ENCODE measurements around the gene IFI44L. TPM values are rescaled to one million over a fixed set of nuclear protein-coding genes. Genes with fewer than 3 reads are reported as not detected.

Gene IFI44L
- total RNA-seq, 2 experiments from 2014 or later = 19.5 to 23.9 TPM

- no peaks in the 10 kb centered on the region for H3K36me3 Mint-ChIP-seq (ENCODE audit: low read depth)
- no peak overlapping the region for H3K27ac ChIP-seq (ENCODE audit: low read depth in 1 of 2, low read length in 2 of 2)
- H3K27ac Mint-ChIP-seq = no peak overlapping the region
- no peak overlapping the region for H3K4me3 ChIP-seq (ENCODE audit: low read length)
- H3K27me3 ChIP-seq (ENCODE audit: control insufficient read depth in 1 of 2, insufficient read depth in 2 of 2, low read length in 2 of 2) = no peaks in the 10 kb centered on the region
- DNase-seq = no peak
- no peaks in the 10 kb centered on the region for H3K36me3 ChIP-seq (ENCODE audit: insufficient read depth, low read length)
- no peaks in the 10 kb centered on the region for H3K9me3 Mint-ChIP-seq
- H3K4me1 ChIP-seq (ENCODE audit: insufficient read depth, low read length) = no peaks in the 10 kb centered on the region
- no peaks in the 10 kb centered on the region for H3K4me1 Mint-ChIP-seq (ENCODE audit: low read depth)
- ATAC-seq (ENCODE audit: poor library complexity) = no peak
- ChIA-PET POLR2A (no interaction called here), CTCF (no interaction called here)
- peaks cover 24% of the 10 kb centered on the region for H3K27me3 Mint-ChIP-seq
- no peak overlapping the region for H3K4me3 Mint-ChIP-seq
- TF ChIP-seq CTCF (IDR thresholded peaks at IDR 0.05) = no peak
- no peaks in the 10 kb centered on the region for H3K9me3 ChIP-seq (ENCODE audit: control insufficient read depth in 1 of 2, insufficient read depth in 1 of 2, low read length in 2 of 2)
- intact Hi-C loops (cut with DNase I, micrococcal nuclease) = no loop called here
These were observed 68.4 kb downstream of the IFI44L start for GRCh38 chr1:78688697-78689096.

- no peaks in the 10 kb centered on the region for H3K36me3 Mint-ChIP-seq (ENCODE audit: low read depth)
- ChIA-PET CTCF (no interaction called here), POLR2A (no interaction called here)
- no peaks in the 10 kb centered on the region for H3K27me3 ChIP-seq (ENCODE audit: control insufficient read depth in 1 of 2, insufficient read depth in 2 of 2, low read length in 2 of 2)
- H3K4me1 Mint-ChIP-seq (ENCODE audit: low read depth) = no peaks in the 10 kb centered on the region
- peaks cover 17% of the 10 kb centered on the region for H3K27me3 Mint-ChIP-seq
- no peaks in the 10 kb centered on the region for H3K4me1 ChIP-seq (ENCODE audit: insufficient read depth, low read length)
- H3K9me3 ChIP-seq (ENCODE audit: control insufficient read depth in 1 of 2, insufficient read depth in 1 of 2, low read length in 2 of 2) = no peaks in the 10 kb centered on the region
- no peak overlapping the region for H3K27ac ChIP-seq (ENCODE audit: low read depth in 1 of 2, low read length in 2 of 2)
- H3K27ac Mint-ChIP-seq = no peak overlapping the region
- ATAC-seq (ENCODE audit: poor library complexity) = no peak
- DNase-seq = no peak
- no peaks in the 10 kb centered on the region for H3K36me3 ChIP-seq (ENCODE audit: insufficient read depth, low read length)
- no peak overlapping the region for H3K4me3 ChIP-seq (ENCODE audit: low read length)
- TF ChIP-seq CTCF (IDR thresholded peaks at IDR 0.05) = no peak
- no peaks in the 10 kb centered on the region for H3K9me3 Mint-ChIP-seq
- intact Hi-C loops (cut with DNase I, micrococcal nuclease) = no loop called here
- no peak overlapping the region for H3K4me3 Mint-ChIP-seq
These were observed 70.3 kb downstream of the IFI44L start for GRCh38 chr1:78690516-78690915.

- POLR2A ChIA-PET = no interaction called here
- CTCF ChIA-PET = no interaction called here
- Mint-ChIP-seq H3K4me1 (ENCODE audit: low read depth) (no peaks in the 10 kb centered on the region), H3K27ac (no peak overlapping the region), H3K36me3 (ENCODE audit: low read depth) (no peaks in the 10 kb centered on the region), H3K4me3 (no peak overlapping the region), H3K9me3 (no peaks in the 10 kb centered on the region), H3K27me3 (peaks cover 17% of the 10 kb centered on the region)
- H3K27ac ChIP-seq (ENCODE audit: low read depth in 1 of 2, low read length in 2 of 2) = no peak overlapping the region
- intact Hi-C loops (cut with DNase I, micrococcal nuclease) = no loop called here
- H3K36me3 ChIP-seq (ENCODE audit: insufficient read depth, low read length) = no peaks in the 10 kb centered on the region
- no peaks in the 10 kb centered on the region for H3K27me3 ChIP-seq (ENCODE audit: control insufficient read depth in 1 of 2, insufficient read depth in 2 of 2, low read length in 2 of 2)
- no peak overlapping the region for H3K4me3 ChIP-seq (ENCODE audit: low read length)
- no peaks in the 10 kb centered on the region for H3K4me1 ChIP-seq (ENCODE audit: insufficient read depth, low read length)
- TF ChIP-seq CTCF (IDR thresholded peaks at IDR 0.05) = no peak
- H3K9me3 ChIP-seq (ENCODE audit: control insufficient read depth in 1 of 2, insufficient read depth in 1 of 2, low read length in 2 of 2) = no peaks in the 10 kb centered on the region
- ATAC-seq (ENCODE audit: poor library complexity) = no peak
- no peak for DNase-seq
These were observed 71.9 kb downstream of the IFI44L start for GRCh38 chr1:78691995-78692747.

Other genes with a start within 250 kb of the IFI44L start
- gene PTGFR, start 129.5 kb upstream of the IFI44L start, total RNA-seq = not detected
- gene IFI44, start 29.4 kb downstream of the IFI44L start, total RNA-seq = 10 to 100 TPM; 67.4 to 70.0 TPM